Liver (tissue), 9 donors: ENCODE results near the gene ADRA2B. TPM values are rescaled to one million over a fixed set of nuclear protein-coding genes. Genes with fewer than 3 reads are reported as not detected.

Experiments
- DNase-seq: peaks from one replicate; pipeline ENCODE4 v3.0.0-alpha.2; 2017; ENCODE audit warnings: low spot score
- H3K27ac ChIP-seq, 2 donors: one replicate each; pipeline ENCODE4 v1.7.0; 2013; ENCODE audit warnings: inconsistent platforms in 2 of 2, low read length in 2 of 2, control low read depth in 1 of 2, low read depth in 1 of 2, mild to moderate bottlenecking in 1 of 2
- H3K27me3 ChIP-seq, 4 donors: one replicate each; pipeline versions ENCODE4 v1.6.1 to v1.7.0; 2013; ENCODE audit warnings: low read length in 3 of 4, inconsistent platforms in 1 of 4, mild to moderate bottlenecking in 1 of 4, moderate library complexity in 1 of 4; ENCODE audit not compliant: control insufficient read depth in 4 of 4, insufficient read depth in 4 of 4
- H3K36me3 ChIP-seq, 4 donors: one replicate each; pipeline versions ENCODE4 v1.6.1 to v1.7.0; 2013; ENCODE audit warnings: low read length in 3 of 4, mild to moderate bottlenecking in 3 of 4, low read depth in 1 of 4, moderate library complexity in 1 of 4; ENCODE audit not compliant: control insufficient read depth in 4 of 4, insufficient read depth in 3 of 4
- H3K4me1 ChIP-seq, 4 donors: one replicate each; pipeline versions ENCODE4 v1.6.1 to v1.7.0; 2013; ENCODE audit warnings: low read length in 3 of 4, mild to moderate bottlenecking in 3 of 4, moderate library complexity in 1 of 4; ENCODE audit not compliant: control insufficient read depth in 4 of 4, insufficient read depth in 4 of 4
- H3K4me3 ChIP-seq, 3 donors: one replicate each; pipeline versions ENCODE4 v1.6.1 to v1.7.0; 2013; ENCODE audit warnings: low read length in 3 of 3, control low read depth in 1 of 3, low read depth in 1 of 3, mild to moderate bottlenecking in 1 of 3
- H3K9ac ChIP-seq, 2 donors: one replicate each; pipeline ENCODE4 v1.7.0; 2013; ENCODE audit warnings: low read length in 2 of 2, mild to moderate bottlenecking in 2 of 2, moderate library complexity in 2 of 2, control low read depth in 1 of 2, low read depth in 1 of 2
- H3K9me3 ChIP-seq, 4 donors: one replicate each; pipeline versions ENCODE4 v1.6.1 to v1.7.0; 2013; ENCODE audit warnings: low read length in 3 of 4; ENCODE audit not compliant: control insufficient read depth in 4 of 4
- EGR1 ChIP-seq, 2 donors: IDR thresholded peaks; 2 replicates each; pipeline ENCODE4 v1.6.1; 2016 to 2018; ENCODE audit warnings: antibody characterized with exemption in 2 of 2, low read depth in 2 of 2
- FOXA1 ChIP-seq: IDR thresholded peaks from 2 replicates; pipeline ENCODE4 v1.6.1; 2016; ENCODE audit warnings: antibody characterized with exemption
- FOXA2 ChIP-seq: IDR thresholded peaks from 2 replicates; pipeline ENCODE4 v1.6.1; 2016; ENCODE audit warnings: antibody characterized with exemption
- GABPA ChIP-seq, 2 donors: IDR thresholded peaks in 1 of 2; conservative IDR thresholded peaks in 1 of 2; 2 replicates each; pipeline ENCODE4 v1.6.1; 2016; ENCODE audit warnings: antibody characterized with exemption in 2 of 2, mild to moderate bottlenecking in 1 of 2, moderate library complexity in 1 of 2
- HNF4G ChIP-seq: IDR thresholded peaks from 2 replicates; pipeline ENCODE4 v1.6.1; 2016; ENCODE audit warnings: antibody characterized with exemption
- JUND ChIP-seq, 2 donors: IDR thresholded peaks; 2 replicates each; pipeline ENCODE4 v1.6.1; 2016; ENCODE audit warnings: antibody characterized with exemption in 2 of 2
- NR2F2 ChIP-seq: IDR thresholded peaks from 2 replicates; pipeline ENCODE4 v1.6.1; 2016; ENCODE audit warnings: antibody characterized with exemption
- RAD21 ChIP-seq, 2 donors: IDR thresholded peaks; 2 replicates each; pipeline ENCODE4 v1.6.1; 2016; ENCODE audit warnings: antibody characterized with exemption in 2 of 2, mild to moderate bottlenecking in 2 of 2
- SP1 ChIP-seq: IDR thresholded peaks from 2 replicates; pipeline ENCODE4 v1.6.1; 2018; ENCODE audit warnings: antibody characterized with exemption, mild to moderate bottlenecking
- TAF1 ChIP-seq: conservative IDR thresholded peaks from 2 replicates; pipeline ENCODE4 v1.6.1; 2016; ENCODE audit warnings: antibody characterized with exemption, mild to moderate bottlenecking
- WGBS: extraction: QIAGEN DNeasy Blood & Tissue Kit; methylation state at CpG from one replicate; pipeline ENCODE4 v1.1.7; 2013; 5-methylcytosine and 5-hydroxymethylcytosine counted together
- polyA plus RNA-seq, 2 donors: library from polyadenylated mRNA; stranded (reverse) in 1 of 2; unstranded in 1 of 2; fragments of 200-250 nt in 1 of 2; fragments of >200 nt in 1 of 2; fragmentation: Nextera tagmentation in 1 of 2; extraction: Ambion mirVana in 1 of 2; gene quantifications; one replicate each; pipeline versions ENCODE4 v1.2.1 to v1.2.3, GENCODE V29; 2013 to 2015
- total RNA-seq, 2 donors: library from RNA; depleted of rRNA; stranded (reverse); fragments of >200 nt; gene quantifications; one replicate each; pipeline ENCODE4 v1.2.3, GENCODE V29; 2014
- TF ChIP-seq, protein P1 (sequence below): IDR thresholded peaks from 2 replicates; pipeline ENCODE4 v1.6.1; 2016; ENCODE audit warnings: antibody characterized with exemption
- TF ChIP-seq, protein P2 (sequence below): fragments of 150-350 bp; IDR thresholded peaks from 2 replicates; pipeline ENCODE4 v1.5.1; 2017; ENCODE audit warnings: improper control_type of control experiment, low read depth, low read length; ENCODE audit not compliant: missing input control
- TF ChIP-seq, protein P3 (sequence below): IDR thresholded peaks from 2 replicates; pipeline ENCODE4 v1.6.1; 2016; ENCODE audit warnings: antibody characterized with exemption, mild to moderate bottlenecking
- TF ChIP-seq, protein P4 (sequence below): IDR thresholded peaks from 2 replicates; pipeline ENCODE4 v1.6.1; 2016; ENCODE audit warnings: antibody characterized with exemption
- donor health status: healthy.
- donor health status: healthy.
- donor health status: healthy.
- donor health status: healthy.
- donor health status: healthy.

Gene ADRA2B
- total and polyA plus RNA-seq, 4 donors, result 1.3 to 8.6 (median 3.0) TPM

DNA sequence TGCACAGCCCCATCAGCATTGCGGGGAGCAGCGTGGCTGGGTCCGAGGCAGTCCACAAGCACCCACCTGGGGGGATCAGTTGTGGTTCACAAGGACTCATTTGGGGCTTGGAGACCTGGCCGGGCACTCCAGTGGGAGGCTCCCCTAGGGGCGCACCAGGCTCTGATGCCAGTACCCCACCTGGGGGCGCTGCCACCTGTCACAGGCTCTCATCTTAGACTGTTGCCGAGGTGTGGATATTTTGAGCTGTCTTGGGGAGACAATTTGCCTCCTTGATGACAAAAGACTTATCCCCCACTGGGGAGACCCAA, 3.0 kb downstream of the ADRA2B start:
- H3K27me3 ChIP-seq, result peaks cover 0 to 3% (median under 1%) of the 10 kb centered on the region in 4 donors
- 91% methylated on average over 7 of the region's 7 CpGs for WGBS
- no peak overlapping the region for H3K9ac ChIP-seq
- H3K4me3 ChIP-seq, result peak overlapping the region in 1 of 3 donors; percentile 9
- H3K36me3 ChIP-seq, result no peaks in the 10 kb centered on the region
- H3K9me3 ChIP-seq, result no peaks in the 10 kb centered on the region
- H3K4me1 ChIP-seq, result peaks cover 0 to 6% (median 3%) of the 10 kb centered on the region in 4 donors
- DNase-seq, result no peak
- H3K27ac ChIP-seq, result peak overlapping the region in 1 of 2 donors; percentile 18
- TF ChIP-seq JUND (IDR thresholded peaks at IDR 0.05) (no peak), SP1 (no peak), TAF1 (no peak), EGR1 (IDR thresholded peaks at IDR 0.05; ENCODE audit: low read depth in 2 of 2) (no peak), FOXA2 (no peak), RAD21 (IDR thresholded peaks at IDR 0.05) (no peak), FOXA1 (no peak), HNF4G (no peak), GABPA (IDR thresholded peaks at IDR 0.05 in 1 of 2, conservative IDR thresholded peaks at IDR 0.05 in 1 of 2) (no peak)
- TF ChIP-seq, protein P1, sequence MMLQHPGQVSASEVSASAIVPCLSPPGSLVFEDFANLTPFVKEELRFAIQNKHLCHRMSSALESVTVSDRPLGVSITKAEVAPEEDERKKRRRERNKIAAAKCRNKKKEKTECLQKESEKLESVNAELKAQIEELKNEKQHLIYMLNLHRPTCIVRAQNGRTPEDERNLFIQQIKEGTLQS, result no peak
- TF ChIP-seq, protein P2, sequence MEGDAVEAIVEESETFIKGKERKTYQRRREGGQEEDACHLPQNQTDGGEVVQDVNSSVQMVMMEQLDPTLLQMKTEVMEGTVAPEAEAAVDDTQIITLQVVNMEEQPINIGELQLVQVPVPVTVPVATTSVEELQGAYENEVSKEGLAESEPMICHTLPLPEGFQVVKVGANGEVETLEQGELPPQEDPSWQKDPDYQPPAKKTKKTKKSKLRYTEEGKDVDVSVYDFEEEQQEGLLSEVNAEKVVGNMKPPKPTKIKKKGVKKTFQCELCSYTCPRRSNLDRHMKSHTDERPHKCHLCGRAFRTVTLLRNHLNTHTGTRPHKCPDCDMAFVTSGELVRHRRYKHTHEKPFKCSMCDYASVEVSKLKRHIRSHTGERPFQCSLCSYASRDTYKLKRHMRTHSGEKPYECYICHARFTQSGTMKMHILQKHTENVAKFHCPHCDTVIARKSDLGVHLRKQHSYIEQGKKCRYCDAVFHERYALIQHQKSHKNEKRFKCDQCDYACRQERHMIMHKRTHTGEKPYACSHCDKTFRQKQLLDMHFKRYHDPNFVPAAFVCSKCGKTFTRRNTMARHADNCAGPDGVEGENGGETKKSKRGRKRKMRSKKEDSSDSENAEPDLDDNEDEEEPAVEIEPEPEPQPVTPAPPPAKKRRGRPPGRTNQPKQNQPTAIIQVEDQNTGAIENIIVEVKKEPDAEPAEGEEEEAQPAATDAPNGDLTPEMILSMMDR, result no peak
- TF ChIP-seq, protein P3, sequence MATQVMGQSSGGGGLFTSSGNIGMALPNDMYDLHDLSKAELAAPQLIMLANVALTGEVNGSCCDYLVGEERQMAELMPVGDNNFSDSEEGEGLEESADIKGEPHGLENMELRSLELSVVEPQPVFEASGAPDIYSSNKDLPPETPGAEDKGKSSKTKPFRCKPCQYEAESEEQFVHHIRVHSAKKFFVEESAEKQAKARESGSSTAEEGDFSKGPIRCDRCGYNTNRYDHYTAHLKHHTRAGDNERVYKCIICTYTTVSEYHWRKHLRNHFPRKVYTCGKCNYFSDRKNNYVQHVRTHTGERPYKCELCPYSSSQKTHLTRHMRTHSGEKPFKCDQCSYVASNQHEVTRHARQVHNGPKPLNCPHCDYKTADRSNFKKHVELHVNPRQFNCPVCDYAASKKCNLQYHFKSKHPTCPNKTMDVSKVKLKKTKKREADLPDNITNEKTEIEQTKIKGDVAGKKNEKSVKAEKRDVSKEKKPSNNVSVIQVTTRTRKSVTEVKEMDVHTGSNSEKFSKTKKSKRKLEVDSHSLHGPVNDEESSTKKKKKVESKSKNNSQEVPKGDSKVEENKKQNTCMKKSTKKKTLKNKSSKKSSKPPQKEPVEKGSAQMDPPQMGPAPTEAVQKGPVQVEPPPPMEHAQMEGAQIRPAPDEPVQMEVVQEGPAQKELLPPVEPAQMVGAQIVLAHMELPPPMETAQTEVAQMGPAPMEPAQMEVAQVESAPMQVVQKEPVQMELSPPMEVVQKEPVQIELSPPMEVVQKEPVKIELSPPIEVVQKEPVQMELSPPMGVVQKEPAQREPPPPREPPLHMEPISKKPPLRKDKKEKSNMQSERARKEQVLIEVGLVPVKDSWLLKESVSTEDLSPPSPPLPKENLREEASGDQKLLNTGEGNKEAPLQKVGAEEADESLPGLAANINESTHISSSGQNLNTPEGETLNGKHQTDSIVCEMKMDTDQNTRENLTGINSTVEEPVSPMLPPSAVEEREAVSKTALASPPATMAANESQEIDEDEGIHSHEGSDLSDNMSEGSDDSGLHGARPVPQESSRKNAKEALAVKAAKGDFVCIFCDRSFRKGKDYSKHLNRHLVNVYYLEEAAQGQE, result no peak

DNA sequence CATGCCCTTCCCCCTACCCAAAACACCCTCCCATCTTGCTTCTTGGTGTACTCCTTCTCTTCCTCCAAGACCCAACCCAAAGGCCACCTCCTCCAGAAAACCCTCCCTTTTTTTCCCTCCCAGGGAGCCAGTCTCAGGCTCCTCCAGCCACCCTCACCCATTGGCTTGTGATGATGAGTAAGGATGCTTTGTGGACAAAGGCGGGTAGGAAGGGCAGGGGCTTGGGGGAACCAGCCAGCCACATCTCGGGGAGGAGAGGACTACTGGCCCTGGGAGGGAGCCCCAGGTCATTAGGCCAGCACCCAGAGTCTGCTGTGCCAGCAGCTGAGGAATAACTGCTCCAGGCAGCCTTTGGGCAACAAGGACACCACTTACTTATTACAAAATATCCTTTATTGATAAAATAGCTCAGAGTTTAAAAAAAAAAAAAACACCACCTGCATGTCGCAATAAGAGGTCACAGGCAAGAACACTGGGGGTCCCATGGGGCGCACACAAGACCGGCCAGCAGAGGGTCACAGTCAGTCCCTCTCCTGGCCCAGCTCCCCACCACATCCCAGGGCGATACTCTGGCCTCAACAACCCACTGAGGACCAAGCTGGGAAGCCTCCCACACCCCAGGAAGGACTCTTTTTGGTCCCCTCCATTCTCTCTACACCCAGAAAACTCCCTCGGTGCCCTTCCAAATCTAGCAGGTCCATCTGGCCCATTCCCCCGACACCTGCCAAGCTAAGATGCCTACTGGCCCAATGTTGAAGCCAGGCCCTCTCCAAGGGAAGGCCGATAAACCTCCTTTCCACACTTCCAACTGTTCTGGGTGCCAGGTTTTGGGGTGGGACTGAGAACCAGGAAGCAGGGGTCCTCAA, 3.6 kb downstream of the ADRA2B start:
- no peak overlapping the region for H3K9ac ChIP-seq
- H3K27ac ChIP-seq, result peak overlapping the region in 1 of 2 donors; percentile 18
- DNase-seq, result no peak
- no peak for TF ChIP-seq RAD21 (IDR thresholded peaks at IDR 0.05)
- TF ChIP-seq EGR1 (IDR thresholded peaks at IDR 0.05; ENCODE audit: low read depth in 2 of 2), result no peak
- no peak for TF ChIP-seq FOXA1
- TF ChIP-seq NR2F2, result no peak
- TF ChIP-seq, protein P1, result no peak
- no peak for TF ChIP-seq TAF1
- TF ChIP-seq, protein P2, result no peak
- no peak for TF ChIP-seq HNF4G
- TF ChIP-seq, protein P4, sequence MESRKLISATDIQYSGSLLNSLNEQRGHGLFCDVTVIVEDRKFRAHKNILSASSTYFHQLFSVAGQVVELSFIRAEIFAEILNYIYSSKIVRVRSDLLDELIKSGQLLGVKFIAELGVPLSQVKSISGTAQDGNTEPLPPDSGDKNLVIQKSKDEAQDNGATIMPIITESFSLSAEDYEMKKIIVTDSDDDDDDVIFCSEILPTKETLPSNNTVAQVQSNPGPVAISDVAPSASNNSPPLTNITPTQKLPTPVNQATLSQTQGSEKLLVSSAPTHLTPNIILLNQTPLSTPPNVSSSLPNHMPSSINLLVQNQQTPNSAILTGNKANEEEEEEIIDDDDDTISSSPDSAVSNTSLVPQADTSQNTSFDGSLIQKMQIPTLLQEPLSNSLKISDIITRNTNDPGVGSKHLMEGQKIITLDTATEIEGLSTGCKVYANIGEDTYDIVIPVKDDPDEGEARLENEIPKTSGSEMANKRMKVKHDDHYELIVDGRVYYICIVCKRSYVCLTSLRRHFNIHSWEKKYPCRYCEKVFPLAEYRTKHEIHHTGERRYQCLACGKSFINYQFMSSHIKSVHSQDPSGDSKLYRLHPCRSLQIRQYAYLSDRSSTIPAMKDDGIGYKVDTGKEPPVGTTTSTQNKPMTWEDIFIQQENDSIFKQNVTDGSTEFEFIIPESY, result no peak
- no peak for TF ChIP-seq GABPA (IDR thresholded peaks at IDR 0.05 in 1 of 2, conservative IDR thresholded peaks at IDR 0.05 in 1 of 2)
- 83% methylated on average over 9 of the region's 9 CpGs for WGBS
- peaks cover 0 to 2% (median under 1%) of the 10 kb centered on the region in 4 donors for H3K27me3 ChIP-seq
- no peaks in the 10 kb centered on the region for H3K9me3 ChIP-seq
- H3K4me1 ChIP-seq, result peaks cover 0 to 6% (median 3%) of the 10 kb centered on the region in 4 donors
- H3K36me3 ChIP-seq, result no peaks in the 10 kb centered on the region
- peak overlapping the region in 1 of 3 donors; percentile 9 for H3K4me3 ChIP-seq
